Smooth muscle cell (in vitro differentiated cells): ENCODE measurements around the gene MYCBPAP. TPM values are rescaled to one million over a fixed set of nuclear protein-coding genes. Genes with fewer than 3 reads are reported as not detected.

Experiments
- DNase-seq: peaks from one replicate; lab custom pipeline; 2025; ENCODE audit not compliant: unreplicated experiment; lab: John Stamatoyannopoulos, UW
- H2AFZ ChIP-seq: fragments of 200-600 bp; sonication (generic); 2 replicates; pipeline ENCODE4 v1.6.0; 2016; ENCODE audit warnings: antibody characterized with exemption, low read depth, mild to moderate bottlenecking
- H3F3A ChIP-seq: fragments of 200-600 bp; sonication (generic); 2 replicates; pipeline ENCODE4 v1.6.0; 2017; ENCODE audit warnings: antibody characterized with exemption, low read depth
- H3K27ac ChIP-seq: fragments of 200-600 bp; sonication (generic); 2 replicates; pipeline ENCODE4 v1.5.1; 2016; ENCODE audit warnings: low read depth, mild to moderate bottlenecking
- H3K27me3 ChIP-seq: fragments of 200-600 bp; sonication (generic); 2 replicates; pipeline ENCODE4 v1.6.1; 2016; ENCODE audit warnings: low read depth, mild to moderate bottlenecking
- H3K36me3 ChIP-seq: fragments of 200-600 bp; sonication (generic); 2 replicates; pipeline ENCODE4 v1.5.1; 2016; ENCODE audit warnings: low read depth
- H3K4me1 ChIP-seq: fragments of 200-600 bp; sonication (generic); 2 replicates; pipeline ENCODE4 v1.5.1; 2016; ENCODE audit warnings: low read depth
- H3K4me2 ChIP-seq: fragments of 200-600 bp; sonication (generic); 2 replicates; pipeline ENCODE4 v1.6.0; 2016; ENCODE audit warnings: mild to moderate bottlenecking
- H3K4me3 ChIP-seq: fragments of 200-600 bp; sonication (generic); 2 replicates; pipeline ENCODE4 v1.5.1; 2016; ENCODE audit warnings: mild to moderate bottlenecking
- H3K79me2 ChIP-seq: fragments of 200-600 bp; sonication (generic); 2 replicates; pipeline ENCODE4 v1.6.0; 2016; ENCODE audit warnings: low read depth, mild to moderate bottlenecking
- H3K9ac ChIP-seq: fragments of 200-600 bp; sonication (generic); 2 replicates; pipeline ENCODE4 v1.6.0; 2016; ENCODE audit warnings: low read depth
- H3K9me3 ChIP-seq: fragments of 200-600 bp; sonication (generic); replicated peaks from 2 replicates; pipeline ENCODE4 v1.5.1; 2016; ENCODE audit warnings: low read depth
- H4K20me1 ChIP-seq: fragments of 200-600 bp; sonication (generic); 2 replicates; pipeline ENCODE4 v1.6.0; 2016; ENCODE audit warnings: low read depth
- WGBS: methylation state at CpG from one replicate; pipeline ENCODE4 v1.1.7; 2016; ENCODE audit warnings: low lambda C conversion rate; 5-methylcytosine and 5-hydroxymethylcytosine counted together
- polyA plus RNA-seq: library from polyadenylated mRNA; unstranded; fragments of >200 nt; fragmentation: Nextera tagmentation; extraction: Ambion mirVana; gene quantifications from 2 replicates; pipeline ENCODE4 v1.2.1, GENCODE V29; 2016
- total RNA-seq: library from RNA; depleted of rRNA; stranded (reverse); fragments of >200 nt; gene quantifications from 2 replicates; pipeline ENCODE4 v1.2.3, GENCODE V29; 2014
- TF ChIP-seq, protein P1 (sequence below): fragments of 200-600 bp; sonication (generic); IDR thresholded peaks from 2 replicates; pipeline ENCODE4 v1.5.1; 2017; ENCODE audit warnings: borderline replicate concordance, mild to moderate bottlenecking, antibody characterized with exemption; ENCODE audit not compliant: insufficient read depth, poor library complexity, severe bottlenecking

Gene MYCBPAP
- total and polyA plus RNA-seq, 2 experiments from 2014 or later, result 0.90 to 0.97 TPM

- H4K20me1 ChIP-seq, result no peaks in the 10 kb centered on the region
- 84% methylated on average over 6 of the region's 6 CpGs for WGBS
- H3K9ac ChIP-seq, result no peak overlapping the region
- TF ChIP-seq, protein P1, sequence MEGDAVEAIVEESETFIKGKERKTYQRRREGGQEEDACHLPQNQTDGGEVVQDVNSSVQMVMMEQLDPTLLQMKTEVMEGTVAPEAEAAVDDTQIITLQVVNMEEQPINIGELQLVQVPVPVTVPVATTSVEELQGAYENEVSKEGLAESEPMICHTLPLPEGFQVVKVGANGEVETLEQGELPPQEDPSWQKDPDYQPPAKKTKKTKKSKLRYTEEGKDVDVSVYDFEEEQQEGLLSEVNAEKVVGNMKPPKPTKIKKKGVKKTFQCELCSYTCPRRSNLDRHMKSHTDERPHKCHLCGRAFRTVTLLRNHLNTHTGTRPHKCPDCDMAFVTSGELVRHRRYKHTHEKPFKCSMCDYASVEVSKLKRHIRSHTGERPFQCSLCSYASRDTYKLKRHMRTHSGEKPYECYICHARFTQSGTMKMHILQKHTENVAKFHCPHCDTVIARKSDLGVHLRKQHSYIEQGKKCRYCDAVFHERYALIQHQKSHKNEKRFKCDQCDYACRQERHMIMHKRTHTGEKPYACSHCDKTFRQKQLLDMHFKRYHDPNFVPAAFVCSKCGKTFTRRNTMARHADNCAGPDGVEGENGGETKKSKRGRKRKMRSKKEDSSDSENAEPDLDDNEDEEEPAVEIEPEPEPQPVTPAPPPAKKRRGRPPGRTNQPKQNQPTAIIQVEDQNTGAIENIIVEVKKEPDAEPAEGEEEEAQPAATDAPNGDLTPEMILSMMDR, result no peak
- H3K79me2 ChIP-seq, result no peaks in the 10 kb centered on the region
- H3K36me3 ChIP-seq, result no peaks in the 10 kb centered on the region
- H3K4me1 ChIP-seq, result peaks cover 25% of the 10 kb centered on the region
- H3K9me3 ChIP-seq, result no peaks in the 10 kb centered on the region
- no peak overlapping the region for H2AFZ ChIP-seq
- peaks cover 39% of the 10 kb centered on the region for H3K27me3 ChIP-seq
- H3K4me3 ChIP-seq, result no peak overlapping the region
- no peaks in the 10 kb centered on the region for H3F3A ChIP-seq
- H3K27ac ChIP-seq, result no peak overlapping the region
- H3K4me2 ChIP-seq, result no peak overlapping the region
- DNase-seq, result no peak
Measured at GRCh38 chr17:50531428-50532025, 23.3 kb downstream of the MYCBPAP start.

DNA sequence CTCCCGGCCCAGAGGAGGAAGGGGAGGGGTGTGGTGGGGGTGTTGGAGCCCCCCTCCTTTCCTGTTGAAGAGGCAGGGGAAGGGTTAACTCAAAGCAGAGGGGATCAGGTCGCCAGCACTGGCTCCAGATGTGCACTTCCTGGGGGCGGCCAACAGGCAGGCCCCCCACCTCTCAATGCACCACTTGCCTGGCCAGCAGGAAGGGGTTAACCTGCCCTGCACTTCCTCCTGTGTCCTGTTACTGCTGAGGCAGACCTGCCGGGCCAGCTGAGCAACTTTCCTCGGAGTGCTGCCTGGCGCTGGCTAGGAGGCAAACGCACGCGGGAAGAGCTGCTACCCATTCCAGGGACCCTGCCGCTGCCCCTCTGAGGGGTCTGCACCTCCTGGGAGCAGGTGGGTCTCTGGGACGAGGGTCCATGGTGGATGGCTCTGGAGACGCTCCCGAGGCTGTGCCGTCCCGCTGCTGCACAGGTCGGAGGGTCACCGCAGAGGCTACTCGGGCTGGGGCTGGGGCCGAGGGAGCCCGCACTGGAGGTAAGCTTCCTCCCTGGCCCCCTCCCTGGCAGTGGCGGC, 24.3 kb downstream of the MYCBPAP start, which contains the start of gene EPN3:
EPN3 (plus strand) TSS at position 284 of the 573 bp plus-strand sequence. CDS start 3,822 bp downstream, outside the sequence.
- WGBS, result 2% methylated on average over 20 of the region's 21 CpGs
- no peaks in the 10 kb centered on the region for H3K36me3 ChIP-seq
- H3K4me2 ChIP-seq, result peak within 1 kb of the TSS; percentile 83
- no peak within 1 kb of the TSS for H3K27ac ChIP-seq
- H3K9me3 ChIP-seq, result no peaks in the 10 kb centered on the region
- H2AFZ ChIP-seq, result no peak within 1 kb of the TSS
- TF ChIP-seq, protein P1, result no peak
- H3K4me3 ChIP-seq, result peak within 1 kb of the TSS; percentile 46
- peaks cover 39% of the 10 kb centered on the region for H3K27me3 ChIP-seq
- H4K20me1 ChIP-seq, result no peaks in the 10 kb centered on the region
- no peak for DNase-seq
- peaks cover 25% of the 10 kb centered on the region for H3K4me1 ChIP-seq
- no peak within 1 kb of the TSS for H3K9ac ChIP-seq
- H3F3A ChIP-seq, result no peaks in the 10 kb centered on the region
- no peaks in the 10 kb centered on the region for H3K79me2 ChIP-seq

DNA sequence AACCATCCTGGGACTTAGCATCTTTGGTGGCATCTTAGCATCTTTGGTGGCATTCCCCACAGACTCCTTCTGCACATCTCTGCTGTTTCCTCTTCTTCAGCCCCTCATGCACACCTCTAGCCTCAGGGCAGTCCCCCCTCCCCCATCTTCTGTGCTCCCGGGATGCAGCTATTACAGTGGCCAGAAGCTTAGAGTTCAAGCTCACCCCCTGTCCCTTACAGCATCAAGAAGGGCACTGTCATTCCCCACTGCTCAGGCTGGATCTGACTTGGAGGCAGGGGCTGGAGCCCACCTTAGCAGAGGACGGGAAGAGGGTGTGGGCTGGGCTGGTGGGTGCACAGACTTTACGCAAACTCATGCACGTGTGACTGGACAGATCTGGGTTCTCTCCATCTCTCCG, 24.9 kb downstream of the MYCBPAP start:
- no peak for DNase-seq
- Histone ChIP-seq H3K4me2 (peak overlapping the region; percentile 83), H2AFZ (no peak overlapping the region), H3K4me3 (peak overlapping the region; percentile 46), H3K27ac (no peak overlapping the region), H3K4me1 (peaks cover 25% of the 10 kb centered on the region), H3F3A (no peaks in the 10 kb centered on the region), H4K20me1 (no peaks in the 10 kb centered on the region), H3K9me3 (no peaks in the 10 kb centered on the region), H3K9ac (no peak overlapping the region), H3K27me3 (peaks cover 39% of the 10 kb centered on the region), H3K36me3 (no peaks in the 10 kb centered on the region), H3K79me2 (no peaks in the 10 kb centered on the region)
- 8% methylated on average over 5 of the region's 5 CpGs for WGBS
- TF ChIP-seq, protein P1, result no peak
